Measurements from ENCODE around the gene RASA2.
A peak's percentile ranks its signal among the peaks of the same experiment; 100 is the strongest.

RASA2 gene

GRCh38 chr3:141449424-141449823 lies 37.4 kb upstream of the RASA2 start:
- ChIA-PET CTCF (no interaction called here), POLR2A (ENCODE audit: low non-redundant PET) (no interaction called here)
- no peak for TF ChIP-seq CTCF (conservative IDR thresholded peaks at IDR 0.05; ENCODE audit: low read depth)
- H3K27ac ChIP-seq: no peak overlapping the region
- no peak for DNase-seq (ENCODE audit: low spot score)

- no peak for DNase-seq (ENCODE audit: low spot score)
- TF ChIP-seq CTCF (conservative IDR thresholded peaks at IDR 0.05; ENCODE audit: low read depth): no peak
- POLR2A ChIA-PET (ENCODE audit: low non-redundant PET): no interaction called here
- H3K27ac ChIP-seq: no peak overlapping the region
- CTCF ChIA-PET: interaction anchor here (0.5 to 1.1 kb wide), 4 partner anchors 14 to 139 kb away, joined by 3 to 7 read pairs (median 5); no protein-coding TSS in a partner anchor
Observed at GRCh38 chr3:141450727-141451375, 36.0 kb upstream of the RASA2 start.

GRCh38 chr3:141452045-141452444 lies 34.8 kb upstream of the RASA2 start:
- ChIA-PET CTCF (interaction anchor here (0.6 to 3.9 kb wide), 18 partner anchors 8 to 377 kb away, joined by 3 to 40 read pairs (median 4); no protein-coding TSS in a partner anchor), POLR2A (ENCODE audit: low non-redundant PET) (no interaction called here)
- peak; percentile 62 for TF ChIP-seq CTCF (conservative IDR thresholded peaks at IDR 0.05; ENCODE audit: low read depth)
- H3K27ac ChIP-seq: no peak overlapping the region
- DNase-seq (ENCODE audit: low spot score): peak; percentile 35

GRCh38 chr3:141452773-141453172 lies 34.1 kb upstream of the RASA2 start:
- TF ChIP-seq CTCF (conservative IDR thresholded peaks at IDR 0.05; ENCODE audit: low read depth): no peak
- POLR2A ChIA-PET (ENCODE audit: low non-redundant PET): no interaction called here
- H3K27ac ChIP-seq: no peak overlapping the region

GRCh38 chr3:141454054-141454453 lies 32.8 kb upstream of the RASA2 start:
- no peak overlapping the region for H3K27ac ChIP-seq
- CTCF ChIA-PET: interaction anchor here (0.7 to 3.9 kb wide), 6 partner anchors 21 to 242 kb away, joined by 3 to 40 read pairs (median 4); no protein-coding TSS in a partner anchor
- no peak for DNase-seq (ENCODE audit: low spot score)
- POLR2A ChIA-PET (ENCODE audit: low non-redundant PET): no interaction called here
- TF ChIP-seq CTCF (conservative IDR thresholded peaks at IDR 0.05; ENCODE audit: low read depth): no peak

More at GRCh38 chr3:141452773-141453172, 34.1 kb upstream of the RASA2 start:
- DNase-seq (ENCODE audit: low spot score): no peak
- CTCF ChIA-PET: interaction anchor here (0.6 to 3.9 kb wide), 15 partner anchors 8 to 259 kb away, joined by 3 to 40 read pairs (median 4); no protein-coding TSS in a partner anchor

- CTCF ChIA-PET: interaction anchor here (0.5 to 3.9 kb wide), 14 partner anchors 10 to 786 kb away, joined by 3 to 40 read pairs (median 3); no protein-coding TSS in a partner anchor
- no peak overlapping the region for H3K27ac ChIP-seq
- POLR2A ChIA-PET (ENCODE audit: low non-redundant PET): no interaction called here
- DNase-seq (ENCODE audit: low spot score): peak; percentile 87
- TF ChIP-seq CTCF (conservative IDR thresholded peaks at IDR 0.05; ENCODE audit: low read depth): peak; percentile 78
Observed at GRCh38 chr3:141454906-141455602, 31.8 kb upstream of the RASA2 start.
